GM23248 (cell line): ENCODE measurements around the gene HIP1.

ENCODE experiments used
- EZH2 ChIP-seq: fragments of 200-600 bp; sonication (generic); IDR thresholded peaks from 2 replicates; pipeline ENCODE4 v1.6.1; 2018; ENCODE audit warnings: antibody characterized with exemption, mild to moderate bottlenecking; ENCODE audit not compliant: insufficient read depth, poor library complexity, severe bottlenecking
- EZH2phosphoT487 ChIP-seq: fragments of 200-600 bp; sonication (generic); IDR thresholded peaks from 2 replicates; pipeline ENCODE4 v1.6.1; 2018; ENCODE audit warnings: antibody characterized with exemption, moderate library complexity, mild to moderate bottlenecking, low read depth; ENCODE audit not compliant: insufficient read depth

GRCh38 chr7:75735581-75736350 is 3.0 kb downstream of the HIP1 start:
- TF ChIP-seq EZH2phosphoT487, result no peak
- no peak for TF ChIP-seq EZH2
